ENCODE results near the gene MAPK1.
"Not testable (repeated sequence)": the region's sequence is repeated elsewhere in the genome, so short reads cannot be mapped to it uniquely, and the experiment has no call there.

The MAPK1 gene

GRCh38 chr22:21845558-21846453, 21.6 kb downstream of the MAPK1 start (continued):
- TF ChIP-seq CSRNP3 (CRISPR knock-in tag; IDR thresholded peaks at IDR 0.05) (no peak), BACH2 (CRISPR knock-in tag; IDR thresholded peaks at IDR 0.05; ENCODE audit: borderline replicate concordance) (no peak), ZNF565 (CRISPR knock-in tag; conservative IDR thresholded peaks at IDR 0.05; ENCODE audit: low read depth) (no peak)

- no peak for ATAC-seq
- TF ChIP-seq OSR1 (CRISPR knock-in tag; IDR thresholded peaks at IDR 0.05) (no peak), ZNF70 (CRISPR knock-in tag; IDR thresholded peaks at IDR 0.05) (no peak), ZFP3 (CRISPR knock-in tag; IDR thresholded peaks at IDR 0.05) (no peak), CSDC2 (CRISPR knock-in tag; IDR thresholded peaks at IDR 0.05) (no peak), ZNF565 (CRISPR knock-in tag; conservative IDR thresholded peaks at IDR 0.05; ENCODE audit: low read depth) (no peak), TOX (CRISPR knock-in tag; IDR thresholded peaks at IDR 0.05; ENCODE audit: borderline replicate concordance) (no peak), TCF4 (CRISPR knock-in tag; IDR thresholded peaks at IDR 0.05; ENCODE audit: borderline replicate concordance) (no peak), ZNF8 (CRISPR knock-in tag; IDR thresholded peaks at IDR 0.05) (no peak)
These were observed 24.5 kb downstream of the MAPK1 start for GRCh38 chr22:21842946-21843345.

DNA sequence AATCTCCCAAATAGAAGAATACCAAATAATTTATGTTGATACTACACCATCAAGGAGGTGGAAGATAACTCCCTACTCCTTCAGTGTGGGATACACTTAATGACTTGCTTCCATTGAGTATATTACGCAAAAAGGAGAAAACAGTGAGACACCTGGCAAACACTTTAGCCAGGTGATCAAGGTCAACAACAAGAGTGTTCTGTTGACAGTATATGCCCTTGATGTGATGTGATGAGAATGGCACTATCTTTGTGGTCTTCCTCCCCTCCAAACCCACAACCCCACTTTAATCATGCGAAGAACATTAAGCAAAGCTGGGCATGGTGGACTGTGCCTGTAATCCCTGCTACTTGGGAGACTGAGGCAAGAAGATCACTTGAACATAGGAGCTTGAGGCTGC, 26.0 kb downstream of the MAPK1 start:
- no peak for TF ChIP-seq ZNF70 (CRISPR knock-in tag; IDR thresholded peaks at IDR 0.05)
- TF ChIP-seq BACH2 (CRISPR knock-in tag; IDR thresholded peaks at IDR 0.05; ENCODE audit: borderline replicate concordance) = no peak
- TF ChIP-seq ZC3H10 (CRISPR knock-in tag; IDR thresholded peaks at IDR 0.05) = no peak

GRCh38 chr22:21840236-21840823, 27.1 kb downstream of the MAPK1 start:
- ATAC-seq = no peak
- TF ChIP-seq ZNF70 (CRISPR knock-in tag; IDR thresholded peaks at IDR 0.05) (no peak), PATZ1 (CRISPR knock-in tag; IDR thresholded peaks at IDR 0.05; ENCODE audit: borderline replicate concordance) (no peak), ZNF565 (CRISPR knock-in tag; conservative IDR thresholded peaks at IDR 0.05; ENCODE audit: low read depth) (no peak), RARB (CRISPR knock-in tag; IDR thresholded peaks at IDR 0.05) (no peak)
- TF ChIP-seq, protein P1, sequence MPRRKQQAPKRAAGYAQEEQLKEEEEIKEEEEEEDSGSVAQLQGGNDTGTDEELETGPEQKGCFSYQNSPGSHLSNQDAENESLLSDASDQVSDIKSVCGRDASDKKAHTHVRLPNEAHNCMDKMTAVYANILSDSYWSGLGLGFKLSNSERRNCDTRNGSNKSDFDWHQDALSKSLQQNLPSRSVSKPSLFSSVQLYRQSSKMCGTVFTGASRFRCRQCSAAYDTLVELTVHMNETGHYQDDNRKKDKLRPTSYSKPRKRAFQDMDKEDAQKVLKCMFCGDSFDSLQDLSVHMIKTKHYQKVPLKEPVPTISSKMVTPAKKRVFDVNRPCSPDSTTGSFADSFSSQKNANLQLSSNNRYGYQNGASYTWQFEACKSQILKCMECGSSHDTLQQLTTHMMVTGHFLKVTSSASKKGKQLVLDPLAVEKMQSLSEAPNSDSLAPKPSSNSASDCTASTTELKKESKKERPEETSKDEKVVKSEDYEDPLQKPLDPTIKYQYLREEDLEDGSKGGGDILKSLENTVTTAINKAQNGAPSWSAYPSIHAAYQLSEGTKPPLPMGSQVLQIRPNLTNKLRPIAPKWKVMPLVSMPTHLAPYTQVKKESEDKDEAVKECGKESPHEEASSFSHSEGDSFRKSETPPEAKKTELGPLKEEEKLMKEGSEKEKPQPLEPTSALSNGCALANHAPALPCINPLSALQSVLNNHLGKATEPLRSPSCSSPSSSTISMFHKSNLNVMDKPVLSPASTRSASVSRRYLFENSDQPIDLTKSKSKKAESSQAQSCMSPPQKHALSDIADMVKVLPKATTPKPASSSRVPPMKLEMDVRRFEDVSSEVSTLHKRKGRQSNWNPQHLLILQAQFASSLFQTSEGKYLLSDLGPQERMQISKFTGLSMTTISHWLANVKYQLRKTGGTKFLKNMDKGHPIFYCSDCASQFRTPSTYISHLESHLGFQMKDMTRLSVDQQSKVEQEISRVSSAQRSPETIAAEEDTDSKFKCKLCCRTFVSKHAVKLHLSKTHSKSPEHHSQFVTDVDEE (CRISPR knock-in tag; IDR thresholded peaks at IDR 0.05) = no peak

More for the DNA sequence above, 26.0 kb downstream of the MAPK1 start:
- no peak for ATAC-seq

GRCh38 chr22:21839765-21840140, 27.7 kb downstream of the MAPK1 start:
- ATAC-seq = no peak
- TF ChIP-seq ZNF70 (CRISPR knock-in tag; IDR thresholded peaks at IDR 0.05) (no peak), SNAI2 (CRISPR knock-in tag; IDR thresholded peaks at IDR 0.05) (no peak)

DNA sequence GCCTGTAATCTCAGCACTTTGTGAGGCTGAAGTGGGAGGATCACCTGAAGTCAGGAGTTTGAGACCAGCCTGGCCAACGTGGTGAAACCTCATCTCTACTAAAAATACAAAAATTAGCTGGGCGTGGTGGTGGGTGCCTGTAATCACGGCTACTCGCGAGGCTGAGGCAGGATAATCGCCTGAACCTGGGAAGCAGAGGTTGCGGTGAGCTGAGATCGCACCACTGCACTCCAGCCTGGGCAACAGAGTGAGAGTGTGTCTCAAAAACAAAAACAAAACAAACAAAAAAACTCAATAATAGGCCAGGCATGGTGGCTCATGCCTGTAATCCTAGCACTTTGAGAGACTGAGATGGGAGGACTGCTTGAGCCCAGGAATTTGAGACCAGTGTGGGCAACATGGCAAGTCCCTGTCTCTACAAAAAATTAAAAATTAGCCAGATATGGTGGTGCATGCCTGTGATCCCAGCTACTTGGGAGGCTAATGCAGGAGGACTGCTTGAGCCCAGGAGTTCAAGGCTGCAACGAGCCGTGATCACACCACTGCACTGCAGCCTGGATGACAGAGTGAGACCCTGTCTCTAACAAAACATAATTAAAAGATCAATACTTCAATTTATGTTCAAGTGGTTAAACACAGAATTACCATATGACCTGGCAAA, 28.2 kb downstream of the MAPK1 start:
- ATAC-seq = not testable (repeated sequence)

Measured in SK-N-SH treated with all-trans-retinoic acid at 6 μM for 48 hours (cell line).